GM12801 (cell line): ENCODE data around the gene SAA4.

ENCODE experiments used
- CTCF ChIP-seq: IDR thresholded peaks from one replicate; pipeline ENCODE4 v1.5.1; 2011; ENCODE audit warnings: control low read depth; ENCODE audit not compliant: insufficient read length; ENCODE audit errors: extremely low read depth

The SAA4 gene

GRCh38 chr11:18253233-18253632 is 16.6 kb upstream of the SAA4 start:
- no peak for TF ChIP-seq CTCF

GRCh38 chr11:18248561-18248960 is 12.0 kb upstream of the SAA4 start, which contains the start of gene SAA2:
Gene SAA2 (minus strand): TSS chr11:18248668. CDS start chr11:18248011, 657 bp downstream.
- no peak for TF ChIP-seq CTCF

- no peak for TF ChIP-seq CTCF
Observed at GRCh38 chr11:18245396-18245795, 8.8 kb upstream of the SAA4 start.

- TF ChIP-seq CTCF: peak; percentile 66
Observed at GRCh38 chr11:18243783-18244362, 7.3 kb upstream of the SAA4 start.

- TF ChIP-seq CTCF: no peak
Observed at GRCh38 chr11:18239655-18240054, 3.1 kb upstream of the SAA4 start.

- TF ChIP-seq CTCF: no peak
Observed at GRCh38 chr11:18235394-18236334, 938 bp downstream of the SAA4 start.

- TF ChIP-seq CTCF: no peak
Observed at GRCh38 chr11:18233912-18234311, 2.7 kb downstream of the SAA4 start.
